Activated naive CD4-positive, alpha-beta T cell (primary cell): ENCODE data around the gene CD9.

Experiments
- DNase-seq, 4 experiments: peaks; one replicate each; lab custom pipeline; 2025; lab: John Stamatoyannopoulos, UW

The CD9 gene

DNA sequence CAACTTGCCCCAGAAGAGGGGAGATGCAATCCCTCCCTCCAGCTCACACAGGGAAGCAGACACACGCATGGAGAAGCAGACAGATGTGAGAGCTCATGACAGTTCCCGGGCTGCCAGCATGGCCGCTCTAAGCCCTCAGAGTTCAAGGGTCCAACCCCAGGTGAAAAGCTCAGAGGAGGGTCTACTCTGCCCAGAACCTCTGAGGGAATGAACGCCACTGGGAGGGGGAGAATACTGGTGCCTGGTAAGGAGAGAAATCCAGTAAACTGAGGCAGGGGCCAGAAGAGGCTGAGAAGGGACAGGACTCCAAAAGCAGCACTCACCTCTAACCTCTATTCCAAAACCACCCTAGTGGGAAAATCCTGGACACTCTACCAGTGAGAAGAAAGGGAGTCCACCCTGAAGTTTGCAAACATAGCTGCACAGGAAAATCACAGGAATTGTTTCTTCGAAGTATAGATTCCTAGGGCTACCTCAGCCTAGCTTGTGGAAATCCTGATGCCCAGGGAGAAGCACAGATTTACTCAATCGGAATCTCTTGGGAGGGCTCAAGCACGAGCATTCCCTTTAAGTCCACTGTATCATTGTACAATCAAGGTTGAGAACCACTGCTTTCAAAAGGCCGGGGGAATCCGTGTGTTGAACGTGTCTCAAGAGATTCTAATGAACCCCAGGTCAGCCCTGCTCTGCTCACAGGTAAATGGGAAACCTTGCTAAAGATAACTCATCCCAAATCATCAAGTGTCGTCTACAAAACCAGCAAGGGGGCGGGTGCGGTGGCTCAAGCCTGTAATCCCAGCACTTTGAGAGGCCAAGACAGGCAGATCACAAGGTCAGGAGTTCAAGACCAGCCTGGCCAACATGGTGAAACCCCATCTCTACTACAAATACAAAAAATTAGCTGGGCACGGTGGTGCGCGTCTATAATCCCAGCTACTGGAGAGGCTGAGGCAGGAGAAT is 76.0 kb downstream of the CD9 start:
- no peak for DNase-seq

DNA sequence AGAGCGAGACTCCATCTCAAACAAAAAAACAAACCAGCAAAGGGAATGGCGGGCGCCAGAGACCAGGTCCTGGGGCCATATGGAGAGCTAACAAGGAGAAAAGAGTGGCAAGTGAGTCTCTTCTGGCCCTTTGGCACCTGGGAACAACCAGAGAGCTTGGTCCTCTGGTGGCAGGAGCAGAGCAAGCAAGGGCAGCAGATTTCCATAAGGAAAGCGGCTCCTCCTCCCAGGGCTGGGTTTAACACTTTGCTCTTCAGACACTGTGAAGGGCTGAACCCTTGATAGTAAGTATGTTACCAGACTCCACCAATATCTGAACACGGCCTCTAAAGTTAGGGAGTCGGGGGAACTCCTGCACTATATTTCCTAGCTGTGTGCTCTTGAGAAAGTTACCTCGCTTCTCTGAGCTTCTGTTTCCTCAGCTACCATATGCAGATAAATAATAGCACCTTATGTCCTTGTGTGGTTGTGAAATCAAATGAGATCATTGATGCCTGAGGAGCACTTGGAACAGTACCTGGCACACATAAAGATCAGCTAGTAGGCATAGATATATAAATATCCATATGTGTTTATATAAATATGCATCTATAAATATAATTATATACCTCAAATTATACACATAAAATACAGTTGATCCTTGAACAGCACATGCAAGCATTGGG is 76.9 kb downstream of the CD9 start:
- no peak for DNase-seq

DNA sequence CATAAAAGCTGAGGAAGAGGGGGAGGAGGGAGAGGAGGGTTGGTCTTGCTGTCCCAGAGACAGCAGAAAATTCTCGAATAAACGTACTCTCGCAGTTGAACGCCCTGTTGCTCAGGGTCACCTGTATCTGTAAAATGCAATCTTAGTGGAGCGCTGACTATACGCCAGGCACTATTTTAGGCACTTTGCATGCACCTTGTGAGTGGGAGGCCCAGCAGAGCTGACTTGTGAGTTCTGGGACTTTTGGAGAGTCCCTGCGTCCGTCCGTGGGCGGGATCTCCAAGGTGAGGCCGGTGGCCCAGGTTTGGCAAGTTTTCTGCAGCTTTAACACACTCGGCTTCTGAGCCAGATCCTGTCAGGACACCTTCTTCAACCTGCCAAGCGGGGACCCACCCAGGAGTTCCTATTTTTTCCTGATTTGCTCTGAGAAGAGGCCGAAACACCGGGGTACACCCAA is 77.8 kb downstream of the CD9 start:
- DNase-seq = peak in 1 of 4 experiments; percentile 14

DNA sequence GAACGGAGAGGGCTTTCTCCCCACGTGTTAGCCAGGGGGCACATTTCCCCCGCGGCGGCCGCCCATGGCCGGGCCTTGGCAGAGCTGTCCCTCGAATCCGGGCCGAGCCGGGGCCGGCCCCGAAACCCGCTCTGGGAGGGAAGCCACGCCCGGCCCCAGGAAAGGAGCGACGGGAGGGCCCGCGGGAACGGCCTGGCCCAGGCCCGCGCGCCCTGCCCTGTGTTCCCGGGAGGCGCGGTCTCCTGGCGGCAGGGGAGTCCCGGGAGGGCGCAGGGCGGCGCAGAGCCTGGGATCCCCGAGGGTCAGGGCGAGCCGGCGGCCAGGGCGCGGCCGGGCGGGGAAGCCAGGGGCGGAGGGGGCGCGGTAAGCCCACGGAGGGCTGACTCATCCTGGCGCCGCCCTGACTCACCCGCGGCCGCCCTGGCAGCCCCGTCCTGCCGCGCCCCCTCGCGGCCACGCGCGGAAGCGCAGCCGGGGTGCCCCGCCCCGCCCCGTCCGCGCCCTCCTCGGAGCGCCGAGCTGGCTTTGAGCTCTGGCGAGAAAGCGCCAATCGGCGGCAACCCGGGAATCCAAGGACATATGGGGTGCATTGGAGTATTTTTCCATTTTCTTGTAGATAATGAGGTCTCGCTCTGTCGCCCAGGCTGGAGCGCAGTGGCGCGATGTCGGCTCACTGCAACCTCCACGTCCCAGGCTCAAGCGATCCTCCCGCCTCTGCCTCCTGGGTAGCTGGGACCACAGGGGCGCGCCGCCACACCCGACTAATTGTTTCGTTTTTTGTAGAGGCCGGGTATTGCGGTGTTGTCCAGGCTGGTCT is 78.4 kb downstream of the CD9 start:
- peak; percentile 66 to 84 (median 68) for DNase-seq

DNA sequence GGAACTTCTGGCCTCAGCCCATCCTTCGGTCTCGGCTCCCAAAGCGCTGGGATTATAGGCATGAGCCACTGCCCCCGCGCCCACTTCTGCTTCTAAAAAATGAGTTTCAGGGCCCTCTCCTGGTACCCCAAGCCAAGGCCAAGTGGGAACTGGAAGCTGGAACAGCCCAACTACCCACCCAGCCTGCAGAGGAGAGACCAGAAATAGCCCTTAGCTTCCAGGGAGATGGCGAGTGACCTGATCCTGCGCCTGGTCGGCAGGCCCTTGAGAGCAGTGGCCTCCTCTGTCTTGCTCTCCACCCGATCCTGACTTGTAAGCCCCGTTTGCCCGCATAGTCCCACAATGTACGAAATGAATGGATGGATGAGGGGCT is 79.0 kb downstream of the CD9 start:
- DNase-seq = no peak

DNA sequence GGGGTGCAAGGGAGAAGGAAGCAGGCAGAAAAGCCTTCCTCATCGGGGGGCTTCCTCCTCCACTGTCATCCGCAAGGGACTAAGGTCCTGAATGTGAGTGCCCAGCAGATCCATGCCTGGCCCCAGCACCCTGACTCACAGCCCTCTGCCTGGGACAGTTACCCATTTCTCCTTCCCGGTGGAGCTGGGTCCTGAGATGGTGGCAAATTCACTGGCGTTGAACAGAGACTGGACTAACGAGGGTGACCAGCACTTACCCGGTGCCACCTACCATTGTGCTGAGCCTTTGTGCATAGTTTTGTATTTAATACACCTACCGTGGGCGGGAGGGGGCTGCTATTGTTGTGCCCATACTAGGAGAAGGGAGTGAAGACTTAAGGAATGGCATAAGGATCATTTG is 79.4 kb downstream of the CD9 start:
- no peak for DNase-seq

DNA sequence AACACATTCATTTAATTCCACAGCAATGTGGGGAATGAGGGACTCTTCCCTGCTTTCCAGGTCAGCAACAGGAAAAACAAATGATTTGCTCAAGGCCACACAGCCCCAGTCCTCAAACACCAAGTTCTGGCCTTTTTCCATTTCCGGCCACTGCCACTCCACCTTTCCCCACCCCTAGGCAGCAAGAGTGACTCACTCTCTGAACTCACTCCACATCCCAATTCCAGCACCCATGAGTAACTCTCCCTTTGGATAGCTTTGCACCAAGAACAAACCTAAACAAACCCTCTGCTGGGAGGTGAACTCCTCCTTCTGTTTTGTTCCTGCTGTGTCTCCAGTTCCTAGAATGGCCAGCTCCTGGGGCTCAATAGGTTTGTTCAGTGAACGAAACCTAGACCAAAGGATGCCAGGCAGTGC is 79.9 kb downstream of the CD9 start:
- DNase-seq = no peak

DNA sequence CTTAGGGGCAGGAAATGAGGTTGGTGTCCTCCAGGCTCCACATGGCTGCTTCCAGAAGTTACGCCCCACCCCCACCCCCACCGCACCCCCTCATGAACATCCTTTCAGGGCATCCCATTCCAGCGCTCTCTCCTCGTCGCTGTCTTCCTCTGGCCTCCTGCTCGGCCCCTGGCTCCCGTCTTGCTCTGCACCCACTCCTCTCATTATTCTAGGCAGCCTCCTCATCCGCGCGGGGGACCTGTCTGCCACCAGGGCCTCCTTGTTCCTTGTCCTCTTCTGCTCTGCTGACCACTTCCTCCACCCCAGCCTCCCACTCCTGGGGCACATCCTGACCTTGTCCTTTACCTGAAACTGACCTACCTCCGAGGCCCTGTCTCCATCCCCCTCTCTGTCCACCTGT is 80.5 kb downstream of the CD9 start:
- DNase-seq = no peak

DNA sequence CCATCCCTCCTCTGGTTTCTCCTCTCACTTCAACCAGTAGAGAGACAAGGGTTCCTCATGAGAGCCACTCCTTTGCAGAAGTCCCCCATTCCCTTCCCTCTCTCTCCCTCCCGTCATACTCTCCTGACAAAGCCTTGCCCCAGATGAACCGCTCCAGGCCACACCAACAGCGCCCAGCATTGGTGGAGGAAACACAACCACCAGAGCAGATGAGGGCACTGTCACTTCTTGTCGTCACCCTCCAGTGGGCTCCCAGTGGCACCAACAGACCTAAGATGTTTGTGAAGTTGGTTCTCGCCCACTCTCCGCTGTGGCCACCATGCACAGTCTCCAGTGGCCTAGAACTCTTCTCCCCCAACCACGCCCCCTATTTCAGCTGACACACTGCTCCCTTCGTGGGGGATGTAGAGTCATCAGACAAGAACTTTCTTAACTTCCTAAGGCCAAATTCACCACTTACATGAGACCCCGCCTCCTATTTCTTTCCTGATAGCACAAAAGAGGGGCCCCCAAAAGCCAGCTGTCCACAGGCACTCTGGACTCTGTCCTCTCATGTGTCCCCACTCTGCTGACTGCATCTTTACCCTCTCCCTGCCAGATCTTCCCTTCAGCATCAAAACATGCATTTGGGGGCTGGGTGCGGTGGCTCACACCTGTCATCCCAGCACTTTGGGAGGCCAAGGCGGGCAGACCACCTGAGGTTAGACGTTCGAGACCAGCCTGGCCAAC is 81.0 kb downstream of the CD9 start:
- DNase-seq = no peak

DNA sequence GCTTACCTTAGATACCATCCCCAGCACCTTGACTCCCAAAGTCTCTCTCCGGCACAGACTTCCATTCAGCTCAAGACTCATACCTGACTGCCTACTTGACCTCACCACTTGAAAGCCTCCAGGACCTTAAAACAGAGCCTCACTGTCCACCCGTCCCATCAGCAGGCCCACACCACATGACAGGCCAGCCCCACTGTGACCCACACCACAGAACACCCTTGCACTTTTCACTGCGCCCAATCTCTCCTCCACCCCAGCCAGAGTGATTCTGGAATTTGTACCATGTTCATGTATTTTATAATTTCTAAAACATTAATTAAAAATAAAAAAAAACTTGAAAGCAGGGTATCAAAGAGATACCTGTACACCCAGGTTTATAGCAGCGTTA is 82.2 kb downstream of the CD9 start:
- no peak for DNase-seq

DNA sequence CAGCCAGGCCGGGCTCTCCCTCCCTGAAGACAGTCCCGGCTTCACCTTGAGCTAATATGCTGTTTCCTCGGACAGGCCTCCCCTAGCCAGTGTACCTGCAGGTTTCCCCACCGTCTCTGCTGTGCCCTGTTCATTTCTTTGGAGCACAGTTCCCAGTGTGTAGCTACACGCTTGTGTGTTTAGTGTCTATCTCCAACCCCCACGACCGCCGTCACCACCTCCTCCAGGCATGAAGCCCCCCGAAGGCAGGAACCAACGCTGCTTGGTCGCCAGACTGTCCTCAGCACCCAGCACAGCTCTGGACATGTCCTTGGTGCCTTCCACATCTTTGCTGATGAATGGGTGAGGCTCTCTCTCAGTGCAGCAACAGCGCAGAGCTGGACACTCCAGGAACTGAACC is 84.1 kb downstream of the CD9 start:
- DNase-seq = no peak

DNA sequence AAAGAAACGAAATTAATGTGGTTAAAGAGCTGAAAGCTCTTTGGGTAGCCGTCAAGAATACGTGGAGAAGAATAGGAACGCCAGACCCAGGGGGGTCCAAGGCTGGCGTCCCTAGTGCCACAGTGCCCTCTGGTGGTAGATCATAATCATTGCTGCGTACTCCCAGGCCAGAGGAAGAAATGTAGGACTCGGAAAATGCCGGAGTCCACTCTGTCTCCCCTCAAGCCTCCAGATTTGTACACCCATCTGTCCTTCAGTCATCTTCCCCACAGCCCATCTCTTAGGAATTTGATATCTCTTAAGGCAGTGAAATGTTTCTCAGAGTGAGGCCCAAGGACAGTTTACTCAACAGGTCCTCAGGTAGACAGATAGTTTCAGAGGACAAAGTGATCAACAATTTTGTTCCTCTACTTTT is 84.9 kb downstream of the CD9 start:
- peak; percentile 12 to 37 (median 20) for DNase-seq

DNA sequence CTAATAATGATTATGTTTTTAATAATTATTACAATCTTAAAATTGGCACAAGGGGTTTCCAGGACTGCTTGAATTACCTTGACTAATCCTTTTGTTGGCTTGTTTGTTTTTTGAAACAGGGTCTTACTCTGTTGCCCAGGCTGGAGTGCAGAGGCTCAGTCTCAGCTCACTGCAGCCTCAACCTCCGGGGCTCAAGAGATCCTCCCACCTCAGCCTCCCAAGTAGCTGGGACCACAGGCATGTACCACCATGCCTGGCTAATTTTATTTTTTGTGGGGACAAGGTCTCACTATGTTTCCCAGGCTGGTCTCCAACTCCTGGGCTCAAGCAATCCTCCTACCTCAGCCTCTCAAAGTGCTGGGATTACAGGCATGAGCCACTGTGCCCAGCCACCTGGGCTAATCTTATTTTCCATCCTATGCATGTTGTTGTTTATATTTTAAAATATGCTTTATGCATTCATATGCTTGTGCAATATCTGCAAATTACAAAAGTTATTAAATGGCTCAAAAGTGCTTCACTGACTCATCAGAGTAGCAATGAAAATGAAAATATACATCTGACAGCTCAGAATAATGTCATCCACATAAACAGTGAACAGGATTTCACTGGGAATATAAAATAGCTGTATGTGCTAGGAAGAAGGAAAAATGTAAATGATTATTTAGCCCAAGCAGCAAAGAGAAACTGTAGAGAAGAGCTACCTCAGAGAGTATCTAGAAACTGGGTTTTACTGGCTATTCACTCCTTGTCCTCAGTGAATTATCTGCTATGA is 85.5 kb downstream of the CD9 start:
- no peak for DNase-seq
